Measurements from ENCODE around the gene CNTNAP2. TPM values are rescaled to one million over a fixed set of nuclear protein-coding genes. Genes with fewer than 3 reads are reported as not detected.

The CNTNAP2 gene
- total RNA-seq, 8 experiments from 2014 or later = 0.05 to 27.0 (median 15.0) TPM

- no peak overlapping the region for H3K4me3 ChIP-seq
- peaks cover 0 to 11% of the 10 kb centered on the region in 2 donors for H3K4me1 ChIP-seq (replicated peaks in 1 of 2)
- no peak for ATAC-seq (replicated peaks in 6 of 8)
- in situ Hi-C loops (cut with MboI; ENCODE audit: low pct_unique_long_range_greater_than_20kb in 2 of 9, low sequenced_read_pairs in 9 of 9, unreplicated experiment in 9 of 9) = no loop called here
- no peak overlapping the region for H3K27ac ChIP-seq
- 0 to 63% (median 32%) methylated on average over 1 to 2 of the region's 2 CpGs for WGBS, 10 experiments
Measured at GRCh38 chr7:146496657-146497056, 380.1 kb downstream of the CNTNAP2 start.

DNA sequence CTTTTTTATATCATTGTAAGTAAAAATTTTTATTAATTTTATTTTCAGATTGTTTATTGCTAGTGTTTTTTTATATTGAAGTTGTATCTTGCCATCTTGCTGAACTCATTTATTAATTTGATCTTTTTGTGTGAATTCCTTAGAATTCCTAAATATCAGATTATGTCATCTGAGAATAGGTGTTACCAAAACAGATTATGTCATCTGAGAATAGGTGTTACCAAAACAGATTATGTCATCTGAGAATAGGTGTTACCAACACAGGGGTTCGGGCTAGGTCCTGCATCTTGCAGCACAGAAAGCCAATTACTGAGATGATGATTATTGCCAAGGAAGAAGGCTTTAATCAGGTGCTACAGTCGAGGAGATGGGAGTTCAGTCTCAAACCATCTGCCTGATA is 383.4 kb downstream of the CNTNAP2 start:
- in situ Hi-C loops (cut with MboI; ENCODE audit: low pct_unique_long_range_greater_than_20kb in 2 of 9, low sequenced_read_pairs in 9 of 9, unreplicated experiment in 9 of 9) = no loop called here
- ATAC-seq (replicated peaks in 6 of 8) = no peak
- WGBS, 10 experiments = 0 to 79% (median 60%) methylated on average over 1 to 2 of the region's 2 CpGs; no CpG with 5 or more reads in 1 of the 10 experiments

DNA sequence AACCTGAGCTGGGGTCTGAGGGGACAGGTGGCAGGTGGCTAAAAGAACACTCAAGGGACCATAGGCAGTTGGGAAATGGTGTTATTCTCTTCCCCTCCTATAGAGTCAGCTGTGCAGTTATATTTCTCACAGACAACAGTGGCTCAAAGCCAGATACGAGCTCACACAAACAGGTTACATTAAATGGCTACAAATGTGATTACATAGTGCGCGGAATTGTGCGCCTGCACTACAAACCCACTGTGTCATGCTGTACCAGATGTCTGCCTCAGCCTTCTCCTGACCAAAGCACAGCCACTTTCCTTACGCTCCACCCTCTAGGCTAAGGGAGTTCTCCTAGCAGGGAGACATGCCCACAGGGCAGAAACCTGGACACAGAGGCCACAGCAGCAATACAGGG is 387.2 kb downstream of the CNTNAP2 start:
- H3K27ac ChIP-seq = no peak overlapping the region
- 0 to 100% (median 78%) methylated on average over 1 to 4 of the region's 5 CpGs; no CpG with 5 or more reads in 4 of the 10 experiments for WGBS, 10 experiments
- in situ Hi-C loops (cut with MboI; ENCODE audit: low pct_unique_long_range_greater_than_20kb in 2 of 9, low sequenced_read_pairs in 9 of 9, unreplicated experiment in 9 of 9) = no loop called here

More for the DNA sequence above, 383.4 kb downstream of the CNTNAP2 start:
- H3K4me3 ChIP-seq = no peak overlapping the region
- no peak overlapping the region for H3K27ac ChIP-seq
- peaks cover 0 to 5% of the 10 kb centered on the region in 2 donors for H3K4me1 ChIP-seq (replicated peaks in 1 of 2)

DNA sequence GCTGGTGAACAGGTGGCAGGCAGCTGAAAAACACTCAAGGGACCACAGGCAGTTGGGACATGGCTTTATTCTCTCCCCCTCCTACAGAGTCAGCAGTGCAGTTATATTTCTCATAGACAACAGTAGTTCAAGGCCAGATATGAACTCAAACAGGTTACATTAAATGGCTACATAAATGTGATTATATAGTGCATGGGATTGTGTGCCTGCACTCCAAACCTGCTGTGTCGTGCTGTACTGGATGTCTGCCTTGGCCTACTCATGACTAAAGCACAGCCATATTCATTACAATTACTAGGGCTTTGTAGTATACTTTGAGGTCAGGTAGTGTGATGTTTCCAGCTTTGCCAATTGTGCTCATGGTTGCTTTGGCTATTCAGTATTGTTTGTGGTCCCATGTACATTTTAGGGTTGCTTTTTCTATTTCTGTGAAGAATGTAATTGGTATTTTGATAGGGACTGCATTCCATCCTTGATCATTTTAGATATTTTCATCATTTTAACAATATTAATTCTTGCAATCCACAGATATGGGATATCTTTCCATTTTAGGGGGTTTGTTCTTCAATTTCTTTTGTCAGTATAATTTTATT is 393.6 kb downstream of the CNTNAP2 start:
- in situ Hi-C loops (cut with MboI; ENCODE audit: low pct_unique_long_range_greater_than_20kb in 2 of 9, low sequenced_read_pairs in 9 of 9, unreplicated experiment in 9 of 9) = no loop called here
- ATAC-seq (replicated peaks in 6 of 8) = no peak
- no peaks in the 10 kb centered on the region for H3K4me1 ChIP-seq (replicated peaks in 1 of 2)
- H3K4me3 ChIP-seq = no peak overlapping the region
- WGBS, 10 experiments = 0 to 80% (median 50%) methylated on average over 1 of the region's 1 CpG; no CpG with 5 or more reads in 3 of the 10 experiments
- no peak overlapping the region for H3K27ac ChIP-seq

More for the DNA sequence above, 387.2 kb downstream of the CNTNAP2 start:
- no peak for ATAC-seq (replicated peaks in 6 of 8)
- no peak overlapping the region for H3K4me3 ChIP-seq
- no peaks in the 10 kb centered on the region for H3K4me1 ChIP-seq (replicated peaks in 1 of 2)

- WGBS, 10 experiments = 0 to 88% (median 52%) methylated on average over 1 of the region's 1 CpG
- in situ Hi-C loops (cut with MboI; ENCODE audit: low pct_unique_long_range_greater_than_20kb in 2 of 9, low sequenced_read_pairs in 9 of 9, unreplicated experiment in 9 of 9) = no loop called here
- H3K27ac ChIP-seq = no peak overlapping the region
- no peaks in the 10 kb centered on the region for H3K4me1 ChIP-seq (replicated peaks in 1 of 2)
- ATAC-seq (replicated peaks in 6 of 8) = no peak
- H3K4me3 ChIP-seq = no peak overlapping the region
Measured at GRCh38 chr7:146514304-146514703, 397.7 kb downstream of the CNTNAP2 start.

- no peaks in the 10 kb centered on the region for H3K4me1 ChIP-seq (replicated peaks in 1 of 2)
- in situ Hi-C loops (cut with MboI; ENCODE audit: low pct_unique_long_range_greater_than_20kb in 2 of 9, low sequenced_read_pairs in 9 of 9, unreplicated experiment in 9 of 9) = no loop called here
- H3K27ac ChIP-seq = no peak overlapping the region
- WGBS, 10 experiments = 20 to 100% (median 76%) methylated on average over 2 of the region's 2 CpGs; no CpG with 5 or more reads in 1 of the 10 experiments
- ATAC-seq (replicated peaks in 6 of 8) = peak in 2 of 8 experiments; percentile 18 to 22
- no peak overlapping the region for H3K4me3 ChIP-seq
Measured at GRCh38 chr7:146528581-146528980, 412.0 kb downstream of the CNTNAP2 start.

DNA sequence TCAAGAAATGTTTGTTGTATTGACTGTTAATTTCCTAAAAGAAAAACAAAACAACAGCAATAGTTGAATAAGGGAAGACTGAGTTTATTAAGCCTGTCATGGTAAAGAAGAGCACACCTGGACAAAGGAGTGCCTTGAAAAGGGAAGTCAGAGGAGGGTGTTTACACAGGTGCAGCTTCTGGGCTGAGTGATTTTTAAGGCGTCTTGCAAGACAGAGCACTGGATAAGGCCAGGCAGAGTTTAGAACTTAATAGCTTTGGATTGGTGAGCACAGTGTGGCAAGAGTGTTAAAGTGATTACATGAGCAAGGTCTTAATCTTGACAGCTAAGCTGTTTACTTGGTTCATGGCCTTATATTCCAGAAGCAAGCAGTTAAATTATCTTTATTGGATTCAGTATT is 423.2 kb downstream of the CNTNAP2 start:
- Histone ChIP-seq H3K4me1 (replicated peaks in 1 of 2) (peaks cover 0 to 6% of the 10 kb centered on the region in 2 donors), H3K4me3 (no peak overlapping the region), H3K27ac (no peak overlapping the region)
- 0 to 100% (median 50%) methylated on average over 1 of the region's 1 CpG; no CpG with 5 or more reads in 3 of the 10 experiments for WGBS, 10 experiments
- ATAC-seq (replicated peaks in 6 of 8) = no peak
- in situ Hi-C loops (cut with MboI; ENCODE audit: low pct_unique_long_range_greater_than_20kb in 2 of 9, low sequenced_read_pairs in 9 of 9, unreplicated experiment in 9 of 9) = no loop called here

GRCh38 chr7:146542101-146542500 is 425.5 kb downstream of the CNTNAP2 start:
- no peak overlapping the region for H3K27ac ChIP-seq
- in situ Hi-C loops (cut with MboI; ENCODE audit: low pct_unique_long_range_greater_than_20kb in 2 of 9, low sequenced_read_pairs in 9 of 9, unreplicated experiment in 9 of 9) = no loop called here
- no peak for ATAC-seq (replicated peaks in 6 of 8)
- H3K4me1 ChIP-seq (replicated peaks in 1 of 2) = peaks cover 0 to 6% of the 10 kb centered on the region in 2 donors
- WGBS, 10 experiments = 0 to 94% (median 86%) methylated on average over 1 to 2 of the region's 2 CpGs; no CpG with 5 or more reads in 3 of the 10 experiments
- no peak overlapping the region for H3K4me3 ChIP-seq

- no peak overlapping the region for H3K27ac ChIP-seq
- peaks cover 0 to 6% of the 10 kb centered on the region in 2 donors for H3K4me1 ChIP-seq (replicated peaks in 1 of 2)
- H3K4me3 ChIP-seq = no peak overlapping the region
- no peak for ATAC-seq (replicated peaks in 6 of 8)
- WGBS, 10 experiments = 0 to 86% (median 6%) methylated on average over 1 to 2 of the region's 2 CpGs; no CpG with 5 or more reads in 2 of the 10 experiments
- in situ Hi-C loops (cut with MboI; ENCODE audit: low pct_unique_long_range_greater_than_20kb in 2 of 9, low sequenced_read_pairs in 9 of 9, unreplicated experiment in 9 of 9) = no loop called here
Measured at GRCh38 chr7:146544748-146545147, 428.1 kb downstream of the CNTNAP2 start.

DNA sequence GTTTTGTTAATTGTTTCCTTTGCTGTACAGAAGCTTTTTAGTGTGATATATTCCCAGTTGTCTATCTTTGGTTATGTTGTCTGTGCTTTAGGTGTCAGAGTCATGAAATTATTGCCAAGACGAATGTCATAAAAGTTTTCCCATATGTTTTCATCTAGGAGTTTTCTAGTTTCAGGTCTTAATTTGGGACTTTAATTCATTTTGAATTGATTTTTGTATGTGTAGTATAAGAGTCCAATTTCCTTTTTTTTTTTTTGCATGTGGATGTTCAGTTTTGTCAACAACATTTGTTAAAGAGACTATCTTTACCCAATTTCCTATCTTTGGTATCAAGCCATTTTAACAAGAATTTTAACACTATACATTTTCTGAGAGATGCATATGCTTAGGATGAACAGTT is 432.2 kb downstream of the CNTNAP2 start:
- no peak overlapping the region for H3K4me3 ChIP-seq
- in situ Hi-C loops (cut with MboI; ENCODE audit: low pct_unique_long_range_greater_than_20kb in 2 of 9, low sequenced_read_pairs in 9 of 9, unreplicated experiment in 9 of 9) = no loop called here

DNA sequence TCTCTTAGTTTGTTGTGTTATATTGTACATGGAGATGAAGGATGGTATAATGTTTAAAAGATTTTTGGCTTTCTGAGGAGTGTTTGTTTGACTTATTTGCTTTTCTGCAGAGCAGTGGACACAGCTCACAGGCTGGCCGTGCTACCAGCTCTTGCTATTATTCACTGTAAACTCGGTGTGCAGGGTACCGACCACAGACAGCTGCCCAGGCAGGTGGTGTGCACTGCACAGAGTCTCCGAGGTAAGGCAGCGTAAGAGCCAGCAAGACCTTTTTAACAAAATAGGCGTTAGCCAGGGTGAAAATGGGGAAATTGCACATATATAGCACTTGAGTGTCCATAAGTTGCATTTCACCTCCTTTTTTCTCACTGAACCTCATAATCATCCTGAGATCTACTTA is 438.0 kb downstream of the CNTNAP2 start:
- Histone ChIP-seq H3K4me1 (replicated peaks in 1 of 2) (no peaks in the 10 kb centered on the region), H3K4me3 (no peak overlapping the region), H3K27ac (no peak overlapping the region)
- WGBS, 10 experiments = 0 to 89% (median 77%) methylated on average over 1 to 6 of the region's 6 CpGs; no CpG with 5 or more reads in 1 of the 10 experiments
- peak in 1 of 8 experiments; percentile 56 for ATAC-seq (replicated peaks in 6 of 8)
- in situ Hi-C loops (cut with MboI; ENCODE audit: low pct_unique_long_range_greater_than_20kb in 2 of 9, low sequenced_read_pairs in 9 of 9, unreplicated experiment in 9 of 9) = no loop called here

More for the DNA sequence above, 432.2 kb downstream of the CNTNAP2 start:
- no peak for ATAC-seq (replicated peaks in 6 of 8)
- no peak overlapping the region for H3K27ac ChIP-seq
- 0 to 100% (median 40%) methylated on average over 1 of the region's 1 CpG; no CpG with 5 or more reads in 1 of the 10 experiments for WGBS, 10 experiments
- no peaks in the 10 kb centered on the region for H3K4me1 ChIP-seq (replicated peaks in 1 of 2)

DNA sequence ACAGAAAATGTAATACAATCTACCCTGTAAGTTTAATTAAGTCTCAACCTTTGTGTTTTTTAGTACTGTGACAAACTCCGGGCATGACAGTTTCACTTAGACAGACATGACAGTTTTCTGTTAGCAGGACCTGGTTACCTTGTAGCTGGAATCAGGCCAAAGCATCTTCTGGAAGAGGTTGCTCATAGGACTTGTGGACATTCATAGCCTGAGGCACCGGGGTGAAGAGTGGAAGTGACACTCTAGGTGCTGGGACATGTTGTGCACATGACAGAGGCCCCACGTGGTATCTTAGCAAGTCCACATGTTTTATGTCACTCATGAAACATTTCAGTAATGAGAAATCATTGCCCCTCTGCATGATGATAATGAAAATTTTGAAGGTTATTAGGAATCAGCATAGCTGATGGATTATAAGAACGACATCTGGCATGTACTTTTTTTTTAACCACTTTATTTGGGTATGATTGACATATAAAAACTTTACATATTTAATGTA is 441.4 kb downstream of the CNTNAP2 start:
- in situ Hi-C loops (cut with MboI; ENCODE audit: low pct_unique_long_range_greater_than_20kb in 2 of 9, low sequenced_read_pairs in 9 of 9, unreplicated experiment in 9 of 9) = no loop called here
- no peak overlapping the region for H3K4me3 ChIP-seq
- ATAC-seq (replicated peaks in 6 of 8) = no peak
- no peak overlapping the region for H3K27ac ChIP-seq
- WGBS, 10 experiments = 0 to 100% (median 80%) methylated on average over 1 to 4 of the region's 4 CpGs
- H3K4me1 ChIP-seq (replicated peaks in 1 of 2) = no peaks in the 10 kb centered on the region

- no peak overlapping the region for H3K27ac ChIP-seq
- H3K4me3 ChIP-seq = no peak overlapping the region
- no peaks in the 10 kb centered on the region for H3K4me1 ChIP-seq (replicated peaks in 1 of 2)
- ATAC-seq (replicated peaks in 6 of 8) = no peak
- WGBS, 10 experiments = 21 to 86% (median 80%) methylated on average over 1 to 3 of the region's 3 CpGs; no CpG with 5 or more reads in 1 of the 10 experiments
- in situ Hi-C loops (cut with MboI; ENCODE audit: low pct_unique_long_range_greater_than_20kb in 2 of 9, low sequenced_read_pairs in 9 of 9, unreplicated experiment in 9 of 9) = no loop called here
Measured at GRCh38 chr7:146565872-146566271, 449.3 kb downstream of the CNTNAP2 start.

GRCh38 chr7:146575903-146576302 is 459.3 kb downstream of the CNTNAP2 start:
- Histone ChIP-seq H3K27ac (no peak overlapping the region), H3K4me3 (no peak overlapping the region), H3K4me1 (replicated peaks in 1 of 2) (peaks cover 0 to 2% of the 10 kb centered on the region in 2 donors)
- in situ Hi-C loops (cut with MboI; ENCODE audit: low pct_unique_long_range_greater_than_20kb in 2 of 9, low sequenced_read_pairs in 9 of 9, unreplicated experiment in 9 of 9) = no loop called here
- whole genome bisulfite sequencing, 10 experiments = 6 to 50% (median 20%) methylated on average over 1 to 2 of the region's 2 CpGs; no CpG with 5 or more reads in 5 of the 10 experiments
- ATAC-seq (replicated peaks in 6 of 8) = no peak
